HG02759 (cell line): ENCODE measurements around the gene WNT9A.

ENCODE experiments used
- ATAC-seq: cut with Tn5 transposase; IDR thresholded peaks from one replicate; pipeline ENCODE4 v1.9.1; 2021; ENCODE audit warnings: mild to moderate bottlenecking, moderate library complexity; ENCODE audit not compliant: unreplicated experiment

WNT9A gene

GRCh38 chr1:227955808-227956207 is 8.1 kb upstream of the WNT9A start:
- no peak for ATAC-seq

DNA sequence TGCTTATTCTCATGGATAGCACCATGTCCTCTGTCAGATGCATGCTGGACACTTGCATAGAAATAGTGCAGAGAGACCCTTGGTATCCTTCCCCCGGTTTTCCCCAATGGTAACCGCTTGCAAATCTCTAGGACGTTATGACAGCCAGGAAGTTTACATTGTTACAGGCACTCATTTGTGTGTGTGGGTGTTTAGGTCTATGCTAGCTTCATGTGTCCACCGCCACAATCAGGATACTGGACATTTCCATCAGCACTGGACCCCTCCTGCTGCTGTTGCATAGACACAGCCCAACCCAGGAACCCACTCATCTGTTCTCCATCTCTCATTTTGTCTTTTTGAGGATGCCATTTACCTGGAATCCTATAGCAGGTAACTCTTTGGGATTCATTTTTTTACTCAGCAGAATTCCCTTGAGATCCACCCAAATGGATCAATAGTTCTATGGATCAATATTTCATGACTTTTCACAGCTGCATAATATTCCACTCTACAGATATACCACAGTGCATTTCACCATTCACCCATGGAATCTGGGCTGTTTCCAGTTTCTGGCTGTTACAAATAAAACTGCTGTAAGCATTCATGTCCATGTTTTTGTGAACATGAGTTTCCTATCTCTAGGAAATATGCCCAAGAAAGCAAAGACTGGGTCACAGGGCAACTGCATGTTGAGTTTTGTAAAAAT is 6.6 kb upstream of the WNT9A start:
- no peak for ATAC-seq

DNA sequence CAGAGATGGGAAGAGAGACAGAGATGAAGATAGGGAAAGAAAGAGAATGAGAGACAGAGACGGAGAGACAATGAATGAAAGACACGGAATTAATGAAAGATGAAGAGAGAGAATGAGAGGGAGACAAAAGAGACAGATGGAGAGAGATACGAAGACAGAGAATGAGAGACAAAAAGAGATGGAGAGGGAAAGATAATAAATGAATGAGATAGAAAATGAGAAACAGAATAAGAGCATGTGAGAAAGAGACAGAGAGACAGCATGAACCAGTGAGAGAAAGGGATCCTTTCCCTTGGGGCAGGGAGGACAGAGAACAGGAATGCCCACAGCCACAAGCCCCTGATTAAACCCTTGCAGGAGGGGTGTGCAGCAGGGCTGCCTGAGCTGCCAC is 5.3 kb upstream of the WNT9A start:
- ATAC-seq, result no peak

- no peak for ATAC-seq
These were observed 4.8 kb upstream of the WNT9A start for GRCh38 chr1:227952374-227953021.

DNA sequence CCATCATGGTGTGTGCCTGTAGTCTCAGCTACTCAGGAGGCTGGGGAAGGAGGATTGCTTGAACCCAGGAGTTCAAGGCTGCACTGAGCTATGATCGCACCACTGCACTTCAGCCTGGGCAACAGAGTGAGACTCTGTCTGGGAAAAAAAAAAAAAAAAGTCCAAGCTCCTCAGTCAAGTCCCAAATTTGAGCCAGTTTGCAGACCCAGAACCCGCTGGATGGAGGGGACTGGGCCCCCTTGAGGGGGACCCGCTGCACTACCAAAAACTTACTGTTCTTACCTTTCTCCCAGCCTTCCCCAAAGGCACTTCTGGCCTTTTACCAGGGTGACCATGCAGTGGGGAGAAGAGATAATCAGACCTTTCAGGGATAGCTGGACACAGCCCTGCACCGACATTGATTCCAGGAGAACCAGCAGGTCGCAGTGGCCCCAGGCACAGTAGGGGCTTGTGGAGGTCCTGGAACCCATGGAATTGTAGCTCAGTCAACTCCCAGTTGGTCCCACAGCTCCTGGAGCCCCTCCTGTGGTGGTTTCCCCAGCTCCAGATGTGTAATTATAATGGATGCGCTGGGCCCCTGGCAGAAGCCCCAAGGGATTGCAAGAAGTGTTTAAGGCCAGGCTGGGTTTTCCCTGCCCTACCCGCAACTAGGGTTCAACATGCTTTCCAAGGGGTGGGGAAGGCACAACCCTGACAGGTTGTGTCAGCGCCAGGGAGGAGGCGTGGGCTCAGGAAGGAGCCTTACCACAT is 4.1 kb upstream of the WNT9A start:
- ATAC-seq, result no peak

GRCh38 chr1:227950735-227951346 is 3.1 kb upstream of the WNT9A start:
- ATAC-seq, result no peak

GRCh38 chr1:227949954-227950734 is 2.4 kb upstream of the WNT9A start:
- no peak for ATAC-seq

- no peak for ATAC-seq
These were observed 1.7 kb upstream of the WNT9A start for GRCh38 chr1:227949341-227949921.

- ATAC-seq, result no peak
These were observed 945 bp upstream of the WNT9A start for GRCh38 chr1:227948493-227949260.

- ATAC-seq, result no peak
These were observed 401 bp downstream of the WNT9A start for GRCh38 chr1:227947386-227947675.

DNA sequence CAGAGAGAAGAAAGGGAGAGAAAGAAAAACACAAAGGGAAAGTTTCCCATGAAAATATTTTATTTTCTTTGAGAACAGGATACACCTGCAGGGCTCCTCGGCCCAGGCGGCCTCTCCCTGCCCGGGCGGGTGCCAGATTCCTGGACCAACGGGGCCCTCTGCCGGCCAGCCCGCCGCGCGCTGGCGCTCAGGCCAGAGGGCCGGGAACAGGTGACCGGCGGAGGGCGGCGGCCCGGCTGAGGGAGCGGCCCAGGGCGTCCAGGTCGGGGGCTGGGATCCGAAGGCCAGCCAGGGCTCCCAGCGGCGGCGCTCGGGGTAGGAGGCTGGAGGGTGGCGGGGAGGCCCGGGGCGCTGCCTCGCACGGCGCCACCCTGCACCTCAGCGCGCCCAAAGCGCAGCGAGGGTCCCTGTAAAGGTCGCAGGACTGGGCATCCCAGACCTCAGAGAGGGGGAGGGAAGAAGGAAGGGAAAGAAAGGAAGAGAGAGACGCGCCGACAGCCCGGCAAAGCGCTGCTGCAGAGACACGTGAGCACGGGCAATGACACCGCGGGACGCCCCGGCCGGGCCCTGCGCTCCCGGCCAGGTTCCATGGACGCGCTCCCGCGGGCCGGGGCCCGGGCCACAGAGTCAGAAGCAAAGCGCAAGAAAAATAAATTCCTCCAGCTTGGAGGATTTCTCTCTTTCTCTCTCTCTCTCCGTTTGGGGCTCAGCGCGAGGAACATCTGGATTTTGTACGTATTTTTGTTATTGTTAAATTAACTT is 927 bp downstream of the WNT9A start:
- ATAC-seq, result peak; percentile 56

GRCh38 chr1:227945891-227946623 is 1.7 kb downstream of the WNT9A start:
- ATAC-seq, result peak; percentile 38

- no peak for ATAC-seq
These were observed 2.5 kb downstream of the WNT9A start for GRCh38 chr1:227944931-227945890.

DNA sequence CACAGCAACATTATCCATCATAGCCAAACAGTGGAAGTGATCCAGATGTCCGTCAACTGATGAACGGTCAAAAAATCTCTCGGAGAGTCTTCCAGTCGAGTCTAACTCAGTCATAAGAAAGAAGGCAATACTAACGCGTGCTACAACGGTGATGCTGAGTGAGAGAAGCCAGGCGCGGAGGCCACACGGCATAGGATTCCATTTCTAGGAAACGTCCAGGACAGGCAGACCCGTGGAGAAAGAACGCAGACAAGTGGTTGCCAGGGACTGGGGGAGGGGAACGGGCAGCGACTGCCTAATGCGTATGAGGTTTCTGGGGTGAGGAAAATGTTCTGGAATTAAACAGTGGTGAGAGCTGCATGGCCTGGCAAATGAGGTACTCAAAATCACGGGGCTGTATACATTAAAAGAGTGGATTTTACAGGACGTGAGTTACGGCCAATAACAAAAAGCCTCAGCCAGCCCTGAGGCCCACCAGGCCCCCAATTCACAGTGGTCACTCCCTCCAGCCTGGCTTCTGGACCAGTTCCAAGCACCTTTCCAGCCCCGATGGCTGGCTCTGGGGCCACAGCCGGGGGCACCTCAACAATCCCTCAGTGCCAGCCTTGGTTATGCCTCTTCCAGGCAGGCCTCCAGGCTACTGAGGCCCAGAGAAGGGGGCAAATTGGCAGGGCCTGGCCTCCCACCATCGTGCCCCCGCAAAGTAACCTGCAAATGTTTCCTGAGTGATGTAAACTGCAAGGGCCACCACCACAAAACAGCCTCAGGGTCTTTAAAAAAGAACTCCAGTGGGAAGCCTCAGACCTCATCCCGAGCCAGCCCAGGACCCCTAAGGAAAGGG is 3.4 kb downstream of the WNT9A start:
- no peak for ATAC-seq

GRCh38 chr1:227943381-227944089 is 4.2 kb downstream of the WNT9A start:
- no peak for ATAC-seq

DNA sequence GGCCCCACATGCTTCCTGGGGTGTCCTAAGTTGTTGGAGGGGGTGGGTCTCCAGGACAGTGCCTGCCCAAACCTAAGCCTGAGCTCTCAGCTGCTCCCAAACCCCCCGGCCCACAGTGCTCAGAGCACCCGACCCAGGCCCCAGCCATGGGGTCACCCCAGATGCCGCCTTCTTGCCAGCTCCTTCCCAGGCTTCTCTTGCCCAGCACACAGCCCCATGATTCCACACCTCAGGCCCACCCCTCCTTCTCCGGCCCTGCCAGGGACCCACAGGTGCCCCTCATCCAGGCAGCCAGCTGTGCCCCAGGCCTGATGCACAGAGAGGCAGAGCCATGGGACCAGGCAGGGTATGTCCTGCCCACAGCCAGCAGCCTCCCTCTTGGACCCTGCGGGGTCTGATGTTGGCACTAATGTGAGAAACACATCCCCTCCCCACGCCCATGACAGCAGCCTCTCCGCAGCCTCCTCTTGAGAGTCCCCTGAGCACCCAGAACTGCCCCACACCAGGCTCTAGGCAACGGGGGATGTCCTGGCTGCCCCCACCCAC is 4.9 kb downstream of the WNT9A start:
- ATAC-seq, result no peak
